ENCODE results near the gene CA10. TPM values are rescaled to one million over a fixed set of nuclear protein-coding genes. Genes with fewer than 3 reads are reported as not detected.

CA10 gene
- total RNA-seq, 1 experiment from 2014 or later, result not detected

DNA sequence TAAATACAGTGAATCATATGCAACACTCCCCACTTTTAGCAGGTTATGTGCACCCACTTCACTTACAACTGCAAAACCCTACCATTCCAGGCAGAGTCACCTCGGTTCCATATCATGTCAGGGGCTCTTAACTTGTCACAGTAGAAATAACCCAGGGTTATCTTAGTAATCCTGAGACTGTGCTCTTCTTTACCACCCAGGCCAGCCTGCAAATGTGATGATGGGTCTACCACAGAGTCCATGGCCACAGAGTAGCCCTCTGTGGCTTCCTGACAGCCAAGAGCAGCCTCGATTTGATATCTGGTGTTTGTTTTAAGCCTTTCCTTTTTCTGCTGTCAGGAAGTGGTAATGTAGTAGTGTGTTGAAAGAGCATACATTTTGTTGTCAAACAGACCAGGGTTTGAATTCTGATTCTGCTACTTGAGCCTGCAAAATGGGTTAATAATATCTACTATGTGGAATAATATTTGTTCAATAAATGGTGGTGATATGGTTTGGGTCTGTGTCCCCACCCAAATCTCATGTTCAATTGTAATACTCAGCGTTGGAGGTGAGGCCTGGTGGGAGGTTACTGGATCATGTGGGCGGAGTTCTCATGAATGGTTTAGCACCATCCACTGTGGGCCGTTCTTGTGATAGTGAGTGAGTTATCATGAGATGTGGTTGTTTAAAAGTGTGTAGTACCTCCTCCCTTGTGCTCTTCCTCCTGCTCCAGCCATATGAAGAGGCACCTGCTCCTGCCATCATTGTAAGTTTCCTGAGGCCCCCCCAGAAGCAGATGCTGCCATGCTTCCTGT, 481.6 kb downstream of the CA10 start:
- Histone ChIP-seq H3K27ac (no peak overlapping the region), H3F3A (ENCODE audit: insufficient read depth, low read depth) (no peaks in the 10 kb centered on the region), H3K4me1 (replicated peaks; ENCODE audit: insufficient read depth) (no peaks in the 10 kb centered on the region), H3K27me3 (ENCODE audit: insufficient read depth, low read depth) (peaks cover 18% of the 10 kb centered on the region; the same call in 1 of the 2 replicates), H3K4me2 (no peak overlapping the region), H2AFZ (no peak overlapping the region), H3K4me3 (no peak overlapping the region), H4K20me1 (ENCODE audit: insufficient read depth) (no peaks in the 10 kb centered on the region), H3K9me3 (ENCODE audit: insufficient read depth, low read depth) (no peaks in the 10 kb centered on the region), H3K36me3 (ENCODE audit: low read depth) (no peaks in the 10 kb centered on the region), H3K79me2 (ENCODE audit: low read depth) (no peaks in the 10 kb centered on the region), H3K9me2 (ENCODE audit: insufficient read depth) (no peaks in the 10 kb centered on the region)
- TF ChIP-seq, protein P1, sequence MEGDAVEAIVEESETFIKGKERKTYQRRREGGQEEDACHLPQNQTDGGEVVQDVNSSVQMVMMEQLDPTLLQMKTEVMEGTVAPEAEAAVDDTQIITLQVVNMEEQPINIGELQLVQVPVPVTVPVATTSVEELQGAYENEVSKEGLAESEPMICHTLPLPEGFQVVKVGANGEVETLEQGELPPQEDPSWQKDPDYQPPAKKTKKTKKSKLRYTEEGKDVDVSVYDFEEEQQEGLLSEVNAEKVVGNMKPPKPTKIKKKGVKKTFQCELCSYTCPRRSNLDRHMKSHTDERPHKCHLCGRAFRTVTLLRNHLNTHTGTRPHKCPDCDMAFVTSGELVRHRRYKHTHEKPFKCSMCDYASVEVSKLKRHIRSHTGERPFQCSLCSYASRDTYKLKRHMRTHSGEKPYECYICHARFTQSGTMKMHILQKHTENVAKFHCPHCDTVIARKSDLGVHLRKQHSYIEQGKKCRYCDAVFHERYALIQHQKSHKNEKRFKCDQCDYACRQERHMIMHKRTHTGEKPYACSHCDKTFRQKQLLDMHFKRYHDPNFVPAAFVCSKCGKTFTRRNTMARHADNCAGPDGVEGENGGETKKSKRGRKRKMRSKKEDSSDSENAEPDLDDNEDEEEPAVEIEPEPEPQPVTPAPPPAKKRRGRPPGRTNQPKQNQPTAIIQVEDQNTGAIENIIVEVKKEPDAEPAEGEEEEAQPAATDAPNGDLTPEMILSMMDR (conservative IDR thresholded peaks at IDR 0.05), result no peak
- no peak for TF ChIP-seq EZH2 (IDR thresholded peaks at IDR 0.05; ENCODE audit: low read depth)
- POLR2A ChIA-PET (ENCODE audit: unreplicated experiment), result no interaction called here
- BruUV-seq (replicated peaks), result no TSS peak
- intact Hi-C loops (cut with micrococcal nuclease; ENCODE audit: unreplicated experiment), result no loop called here
- CTCF ChIA-PET, result no interaction called here
- DNase-seq, result no peak

DNA sequence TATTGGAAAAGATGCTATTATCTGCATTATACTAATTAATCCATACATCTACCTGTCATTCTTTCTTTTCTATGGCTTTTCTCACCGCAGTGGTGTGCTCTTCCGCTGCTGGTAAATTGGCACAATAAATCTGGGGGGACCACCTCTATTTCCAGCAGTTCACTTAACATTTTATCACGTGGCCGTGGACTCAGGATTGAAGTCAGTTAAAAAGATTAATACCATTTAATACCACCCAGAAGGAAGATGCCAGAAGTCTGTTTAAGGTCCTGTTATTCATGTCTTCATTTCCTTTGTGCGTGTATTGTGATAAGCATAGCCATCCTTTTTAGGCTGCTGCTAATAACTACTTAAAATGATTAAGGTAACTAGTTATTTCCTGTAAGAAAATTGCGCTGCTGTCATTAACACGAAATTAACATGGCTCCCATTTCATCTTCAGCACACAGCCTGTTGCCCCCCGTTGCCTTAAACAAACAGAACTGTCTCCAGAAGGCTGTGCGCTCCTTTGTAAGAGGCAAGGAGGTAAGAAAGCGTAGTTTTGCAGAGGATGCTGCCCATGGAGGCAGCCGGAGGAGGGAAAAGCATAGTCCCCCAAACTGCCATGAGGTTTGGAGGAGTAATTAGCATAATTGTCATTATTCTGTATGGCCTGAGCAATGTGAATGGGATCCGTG, 483.8 kb downstream of the CA10 start:
- H2AFZ ChIP-seq, result no peak overlapping the region
- TF ChIP-seq, protein P1 (conservative IDR thresholded peaks at IDR 0.05), result no peak
- TF ChIP-seq EZH2 (IDR thresholded peaks at IDR 0.05; ENCODE audit: low read depth), result no peak
- DNase-seq, result no peak
- intact Hi-C loops (cut with micrococcal nuclease; ENCODE audit: unreplicated experiment), result no loop called here
- no peaks in the 10 kb centered on the region for H3K9me2 ChIP-seq (ENCODE audit: insufficient read depth)
- CTCF ChIA-PET, result no interaction called here
- H3F3A ChIP-seq (ENCODE audit: insufficient read depth, low read depth), result no peaks in the 10 kb centered on the region
- no peaks in the 10 kb centered on the region for H3K4me1 ChIP-seq (replicated peaks; ENCODE audit: insufficient read depth)
- no peak overlapping the region for H3K4me3 ChIP-seq
- no TSS peak for BruUV-seq (replicated peaks)
- H3K9me3 ChIP-seq (ENCODE audit: insufficient read depth, low read depth), result no peaks in the 10 kb centered on the region
- H3K27ac ChIP-seq, result no peak overlapping the region
- H3K4me2 ChIP-seq, result no peak overlapping the region
- H3K79me2 ChIP-seq (ENCODE audit: low read depth), result no peaks in the 10 kb centered on the region
- H3K27me3 ChIP-seq (ENCODE audit: insufficient read depth, low read depth), result peaks cover 29% of the 10 kb centered on the region; the same call in 1 of the 2 replicates
- H4K20me1 ChIP-seq (ENCODE audit: insufficient read depth), result no peaks in the 10 kb centered on the region
- H3K36me3 ChIP-seq (ENCODE audit: low read depth), result no peaks in the 10 kb centered on the region
- POLR2A ChIA-PET (ENCODE audit: unreplicated experiment), result no interaction called here

DNA sequence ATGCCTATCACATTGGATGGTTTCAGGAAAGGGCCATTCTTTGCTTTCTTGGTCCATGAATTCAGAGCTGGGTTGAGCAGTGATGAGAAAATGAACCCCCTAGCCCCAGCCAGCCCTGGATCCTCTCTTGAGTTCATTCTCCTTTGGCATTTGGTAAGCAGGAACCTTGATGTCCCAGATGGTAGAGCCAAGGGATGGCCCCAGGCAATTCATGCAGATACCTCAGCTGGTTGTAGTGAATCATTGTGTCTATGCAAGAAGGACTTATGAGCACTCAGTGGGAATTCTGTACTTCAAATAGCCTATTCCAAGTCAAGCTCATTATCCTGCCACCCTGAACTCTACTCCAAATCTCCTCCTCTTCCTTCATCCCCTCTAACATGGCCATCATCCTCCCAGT, 485.4 kb downstream of the CA10 start:
- no peak for DNase-seq
- H3K4me1 ChIP-seq (replicated peaks; ENCODE audit: insufficient read depth), result no peaks in the 10 kb centered on the region
- no peaks in the 10 kb centered on the region for H3K79me2 ChIP-seq (ENCODE audit: low read depth)
- CTCF ChIA-PET, result no interaction called here
- no peaks in the 10 kb centered on the region for H3K9me2 ChIP-seq (ENCODE audit: insufficient read depth)
- H3K27me3 ChIP-seq (ENCODE audit: insufficient read depth, low read depth), result peaks cover 42% of the 10 kb centered on the region; the same call in 1 of the 2 replicates
- H3K4me2 ChIP-seq, result no peak overlapping the region
- H3F3A ChIP-seq (ENCODE audit: insufficient read depth, low read depth), result no peaks in the 10 kb centered on the region
- no peak for TF ChIP-seq EZH2 (IDR thresholded peaks at IDR 0.05; ENCODE audit: low read depth)
- TF ChIP-seq, protein P1 (conservative IDR thresholded peaks at IDR 0.05), result no peak
- H2AFZ ChIP-seq, result no peak overlapping the region
- H3K36me3 ChIP-seq (ENCODE audit: low read depth), result no peaks in the 10 kb centered on the region
- no peak overlapping the region for H3K4me3 ChIP-seq
- no peaks in the 10 kb centered on the region for H3K9me3 ChIP-seq (ENCODE audit: insufficient read depth, low read depth)
- no peak overlapping the region for H3K27ac ChIP-seq
- no peaks in the 10 kb centered on the region for H4K20me1 ChIP-seq (ENCODE audit: insufficient read depth)
- intact Hi-C loops (cut with micrococcal nuclease; ENCODE audit: unreplicated experiment), result no loop called here
- POLR2A ChIA-PET (ENCODE audit: unreplicated experiment), result no interaction called here
- no TSS peak for BruUV-seq (replicated peaks)

All from PC-9 (cell line).